ENCODE data around the gene CHMP4B. TPM values are rescaled to one million over a fixed set of nuclear protein-coding genes. Genes with fewer than 3 reads are reported as not detected.

Gene CHMP4B
- polyA plus RNA-seq, 2 of the 4 experiments (the other 2 are of a cell fraction): 81.3 to 104 TPM

- ChIA-PET CTCF (no interaction called here), POLR2A (no interaction called here)
- Histone ChIP-seq H3K4me1 (peaks cover 24% of the 10 kb centered on the region), H3K4me3 (no peak overlapping the region), H3K9me3 (no peaks in the 10 kb centered on the region), H3K27ac (no peak overlapping the region), H3K4me2 (no peak overlapping the region)
- WGBS (ENCODE audit: missing lambda C conversion rate): 96% methylated on average over 5 of the region's 5 CpGs
- ATAC-seq: no peak
- TF ChIP-seq KDM5A (IDR thresholded peaks at IDR 0.05) (no peak), NR3C1 (IDR thresholded peaks at IDR 0.05) (no peak), MAFK (IDR thresholded peaks at IDR 0.05; ENCODE audit: partially characterized antibody) (no peak), TP53 (CRISPR knock-in tag; IDR thresholded peaks at IDR 0.05) (no peak), EP300 (IDR thresholded peaks at IDR 0.05) (no peak), TFCP2L1 (CRISPR knock-in tag; IDR thresholded peaks at IDR 0.05) (no peak), CEBPB (IDR thresholded peaks at IDR 0.05) (no peak), GATA3 (IDR thresholded peaks at IDR 0.05; ENCODE audit: borderline replicate concordance) (no peak), EHMT2 (IDR thresholded peaks at IDR 0.05; ENCODE audit: low read depth) (no peak), HEYL (CRISPR knock-in tag; IDR thresholded peaks at IDR 0.05) (no peak), JUNB (IDR thresholded peaks at IDR 0.05) (no peak), FOXS1 (CRISPR knock-in tag; IDR thresholded peaks at IDR 0.05) (no peak), HDAC2 (IDR thresholded peaks at IDR 0.05) (no peak), RARB (CRISPR knock-in tag; IDR thresholded peaks at IDR 0.05) (no peak), ZSCAN20 (CRISPR knock-in tag; IDR thresholded peaks at IDR 0.05) (no peak)
- TF ChIP-seq, protein P1, sequence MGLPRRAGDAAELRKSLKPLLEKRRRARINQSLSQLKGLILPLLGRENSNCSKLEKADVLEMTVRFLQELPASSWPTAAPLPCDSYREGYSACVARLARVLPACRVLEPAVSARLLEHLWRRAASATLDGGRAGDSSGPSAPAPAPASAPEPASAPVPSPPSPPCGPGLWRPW (IDR thresholded peaks at IDR 0.05): no peak
- DNase-seq (ENCODE audit: low read depth in 1 of 2, low spot score in 1 of 2): no peak
- no peak for FAIRE-seq
These were observed 25.6 kb upstream of the CHMP4B start for GRCh38 chr20:33785503-33785902.

- ChIA-PET POLR2A (no interaction called here), CTCF (interaction anchor here (1.2 kb wide), 1 partner anchor 281 kb away, joined by 3 read pairs; no protein-coding TSS in a partner anchor)
- FAIRE-seq: no peak
These were observed 23.8 kb upstream of the CHMP4B start for GRCh38 chr20:33787253-33787891.

More at GRCh38 chr20:33787253-33787891, 23.8 kb upstream of the CHMP4B start:
- Histone ChIP-seq H3K4me2 (no peak overlapping the region), H3K4me3 (no peak overlapping the region), H3K4me1 (peaks cover 27% of the 10 kb centered on the region), H3K27ac (no peak overlapping the region), H3K9me3 (no peaks in the 10 kb centered on the region)
- ATAC-seq: no peak
- WGBS (ENCODE audit: missing lambda C conversion rate): 86% methylated on average over 9 of the region's 9 CpGs
- DNase-seq (ENCODE audit: low read depth in 1 of 2, low spot score in 1 of 2): no peak
- TF ChIP-seq HOXB5 (CRISPR knock-in tag; IDR thresholded peaks at IDR 0.05) (no peak), POLR2A (IDR thresholded peaks at IDR 0.05; ENCODE audit: low read length) (no peak), HEYL (CRISPR knock-in tag; IDR thresholded peaks at IDR 0.05) (no peak), FOXS1 (CRISPR knock-in tag; IDR thresholded peaks at IDR 0.05) (no peak), RCOR1 (IDR thresholded peaks at IDR 0.05; ENCODE audit: low read depth, low read length) (no peak), TP53 (CRISPR knock-in tag; IDR thresholded peaks at IDR 0.05) (no peak), ATOH8 (CRISPR knock-in tag; IDR thresholded peaks at IDR 0.05; ENCODE audit: low read depth) (no peak), ZFP36 (IDR thresholded peaks at IDR 0.05; ENCODE audit: borderline replicate concordance, partially characterized antibody) (no peak), CBX8 (IDR thresholded peaks at IDR 0.05) (no peak), NPAS2 (CRISPR knock-in tag; IDR thresholded peaks at IDR 0.05; ENCODE audit: borderline replicate concordance) (no peak), RNF2 (IDR thresholded peaks at IDR 0.05; ENCODE audit: borderline replicate concordance, low read depth) (no peak), BCL3 (IDR thresholded peaks at IDR 0.05) (no peak), POLR2AphosphoS2 (conservative IDR thresholded peaks at IDR 0.05; ENCODE audit: low read length) (no peak), RARB (CRISPR knock-in tag; IDR thresholded peaks at IDR 0.05) (no peak), PHF8 (IDR thresholded peaks at IDR 0.05; ENCODE audit: borderline replicate concordance, low read depth) (no peak), EHF (CRISPR knock-in tag; IDR thresholded peaks at IDR 0.05) (no peak)
